GM18502 (cell line): Measurements from ENCODE around the gene ADRA2B.
"Not testable (repeated sequence)": the region's sequence is repeated elsewhere in the genome, so short reads cannot be mapped to it uniquely, and the experiment has no call there.

ENCODE experiments used
- ATAC-seq: cut with Tn5 transposase; IDR thresholded peaks from one replicate; pipeline ENCODE4 v1.9.1; 2021; ENCODE audit warnings: mild to moderate bottlenecking; ENCODE audit not compliant: unreplicated experiment, poor library complexity

Gene ADRA2B

DNA sequence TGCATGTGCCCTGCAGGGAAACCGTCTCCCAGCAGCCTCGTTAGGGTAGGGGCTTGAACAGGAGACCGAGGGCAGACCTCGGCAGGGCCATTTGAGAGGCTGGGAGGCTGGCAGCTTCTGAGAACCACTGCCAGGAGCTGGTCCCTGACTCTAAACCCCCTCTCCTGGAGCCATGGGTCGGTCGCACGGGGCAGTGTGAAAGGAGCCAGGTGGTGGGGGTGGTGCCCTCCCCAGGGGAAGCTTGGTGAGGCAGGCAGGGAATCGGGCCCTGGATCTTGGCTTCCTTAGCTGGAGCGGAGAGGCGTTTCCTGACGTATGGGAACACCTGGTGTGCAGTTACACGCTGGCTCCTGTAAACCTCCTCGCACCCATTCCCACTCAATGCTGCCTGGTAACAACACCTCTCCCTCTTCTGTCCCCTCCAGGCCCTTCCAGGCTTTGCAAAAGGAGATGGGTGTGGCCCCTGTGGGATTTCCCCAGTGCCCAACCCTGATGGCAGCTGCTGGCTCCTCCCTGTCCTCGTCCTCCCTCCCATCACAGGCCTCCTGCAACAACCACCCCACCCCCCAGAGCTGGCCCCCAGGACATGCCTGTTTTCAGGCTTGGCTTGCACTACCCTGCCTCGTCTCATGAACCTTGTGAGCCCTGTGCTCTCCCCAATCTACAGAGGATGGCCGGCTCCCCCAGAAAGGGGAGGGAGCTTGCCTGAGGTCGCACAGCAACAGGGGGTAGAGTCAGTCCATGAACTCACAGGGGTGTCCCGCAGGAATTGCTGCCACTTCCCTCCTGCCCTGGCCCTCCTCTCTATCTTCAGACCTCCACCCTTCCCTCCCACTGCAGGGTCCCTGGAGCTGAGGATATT lies 24.4 kb downstream of the ADRA2B start:
- ATAC-seq = no peak

DNA sequence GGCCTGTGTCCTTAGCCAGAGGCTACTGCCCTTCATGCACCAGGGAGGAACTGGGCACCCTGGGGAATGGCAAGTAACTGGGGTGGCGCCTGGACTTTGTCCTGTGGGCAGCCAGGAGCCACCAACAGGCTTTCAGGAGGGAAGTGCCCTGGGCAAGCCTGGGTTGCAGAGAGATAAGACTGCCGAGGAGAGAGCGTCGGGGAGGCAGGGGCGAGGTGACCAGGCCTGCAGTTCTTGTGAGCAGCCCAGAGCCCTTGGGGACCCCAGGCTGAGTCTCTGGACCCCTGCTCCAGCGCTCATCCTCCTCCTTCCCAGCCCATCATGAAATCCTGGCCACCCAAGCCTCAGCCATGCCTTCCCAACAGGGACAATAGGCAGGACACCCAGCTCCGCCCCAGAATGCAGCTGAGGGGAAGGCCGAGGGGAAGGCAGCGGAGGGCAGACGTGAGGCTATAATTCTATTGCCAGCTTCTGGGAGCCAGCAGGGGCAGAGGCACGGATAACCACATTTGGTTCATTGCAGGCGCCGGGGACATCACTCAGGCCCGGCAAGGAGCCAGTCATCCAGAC lies 25.1 kb downstream of the ADRA2B start:
- no peak for ATAC-seq

DNA sequence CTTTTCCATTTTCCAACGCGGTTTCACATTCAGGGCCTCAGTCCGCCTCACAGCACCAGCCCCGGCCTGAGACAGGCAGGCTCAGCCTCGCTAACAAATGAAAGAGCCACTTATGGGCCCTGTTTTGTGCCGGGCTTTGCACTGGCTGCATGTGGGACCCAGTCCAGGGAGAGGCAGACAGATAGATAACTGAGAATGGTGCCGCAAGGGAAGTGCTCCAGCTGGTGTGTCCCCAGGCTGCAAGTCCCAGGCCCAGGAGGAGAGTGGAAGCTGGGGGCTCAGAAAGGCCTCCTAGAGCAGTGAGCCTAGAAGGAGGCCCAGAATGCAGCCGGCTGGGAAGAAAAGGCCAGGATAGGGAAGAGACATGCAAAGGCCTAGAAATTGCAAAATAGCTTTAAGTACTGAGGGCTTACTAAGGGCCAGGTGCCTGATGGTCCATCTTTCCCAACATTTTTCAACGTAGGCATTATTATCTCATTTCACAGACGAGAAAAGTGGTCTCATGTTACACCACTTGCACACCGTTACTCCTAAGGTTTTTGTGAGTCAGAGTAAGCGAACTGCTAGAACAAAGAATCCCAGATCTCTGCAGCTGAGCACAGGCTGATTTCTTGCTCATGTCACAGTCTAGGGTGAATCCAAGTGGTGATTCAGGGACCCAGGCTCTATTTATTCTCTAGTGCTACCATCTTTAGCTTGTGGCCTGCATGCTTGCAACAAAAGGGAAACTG lies 26.0 kb downstream of the ADRA2B start:
- ATAC-seq = no peak

DNA sequence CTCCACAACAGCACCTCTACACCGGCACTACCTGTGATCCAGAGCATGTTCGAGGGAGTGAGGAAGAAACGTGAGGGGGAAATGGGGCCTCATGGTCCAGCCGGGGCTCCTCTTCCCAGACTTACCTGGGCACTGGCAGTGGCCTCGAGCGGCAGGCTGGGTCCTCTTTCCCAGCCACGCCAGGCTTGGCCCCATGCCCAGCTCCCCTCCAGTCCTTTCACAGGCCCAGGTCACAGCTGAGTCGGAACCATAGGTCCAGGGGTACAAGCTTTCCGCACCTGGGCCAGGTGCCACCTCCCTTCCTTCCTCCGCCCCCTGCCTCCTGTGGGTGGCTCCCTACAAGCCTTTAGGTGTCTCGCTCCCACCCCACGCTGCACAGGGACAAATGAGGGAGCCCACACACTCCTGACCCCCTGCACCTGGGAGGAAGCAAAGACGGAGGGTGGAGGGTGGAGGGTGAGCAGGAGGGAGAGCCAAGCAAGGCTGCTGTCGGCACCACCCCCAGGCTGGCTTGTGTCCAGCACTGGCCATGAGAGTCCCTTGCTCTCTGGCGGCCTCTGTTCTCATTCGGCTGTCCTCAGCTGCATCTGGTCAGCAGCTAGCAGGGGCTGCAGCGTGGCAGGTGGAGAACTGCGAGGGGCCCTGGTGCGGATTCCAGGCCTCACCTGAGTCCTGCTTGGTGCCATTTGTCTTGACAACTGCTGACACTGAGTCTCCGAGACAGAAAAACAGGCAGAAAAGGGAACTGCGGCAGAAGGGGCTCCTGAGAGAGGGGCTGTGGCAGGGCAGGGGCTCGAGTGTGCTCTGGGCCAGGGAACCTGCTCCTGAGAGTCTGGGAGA lies 26.8 kb downstream of the ADRA2B start:
- ATAC-seq = no peak

DNA sequence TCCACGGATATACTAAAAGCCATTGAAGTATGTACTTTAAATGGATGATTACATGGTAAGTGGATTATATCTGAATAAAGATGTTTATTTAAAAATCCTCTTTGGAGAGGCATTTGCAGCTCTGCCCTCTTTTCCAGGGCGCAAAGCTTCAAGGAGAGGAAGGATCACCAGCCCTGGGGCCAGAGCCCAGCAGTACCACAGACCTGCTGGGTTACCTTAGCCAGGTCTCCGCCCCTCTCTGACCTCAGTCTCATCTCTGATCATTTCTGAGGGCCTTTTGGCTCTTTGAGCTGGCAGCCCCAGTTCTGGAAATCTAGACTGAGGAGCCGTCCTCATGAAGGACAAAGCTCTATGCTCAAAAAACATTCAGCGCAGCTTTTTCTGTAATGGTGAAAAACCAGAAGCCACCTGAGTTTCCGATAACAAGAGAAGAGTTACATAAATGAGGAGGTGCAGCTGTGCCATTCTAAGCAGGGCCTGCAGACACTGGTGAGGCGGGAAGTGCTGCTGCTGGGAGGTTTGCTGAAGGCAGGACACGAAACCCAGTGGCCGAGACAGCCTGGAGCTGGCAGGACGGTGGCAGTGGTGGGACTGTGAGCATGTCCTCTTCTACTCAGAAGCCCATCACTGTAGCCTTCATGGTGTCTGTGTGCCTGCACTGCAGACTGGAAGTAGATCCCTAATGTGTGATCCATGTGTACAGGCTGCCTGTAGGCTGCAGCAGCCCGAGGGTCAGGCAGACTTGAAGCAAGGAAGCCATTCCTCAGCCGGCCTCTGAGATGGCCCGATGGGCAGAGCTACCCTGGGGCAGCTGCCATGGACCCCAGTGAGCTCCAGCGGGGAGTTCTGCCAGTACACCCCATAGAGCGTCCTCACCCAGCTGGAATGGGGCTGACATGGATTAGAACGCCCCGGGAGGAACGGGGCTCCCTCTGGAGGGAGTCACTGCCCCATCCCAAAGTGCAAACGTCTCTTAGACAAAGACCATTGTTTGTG lies 27.7 kb downstream of the ADRA2B start:
- ATAC-seq = no peak

DNA sequence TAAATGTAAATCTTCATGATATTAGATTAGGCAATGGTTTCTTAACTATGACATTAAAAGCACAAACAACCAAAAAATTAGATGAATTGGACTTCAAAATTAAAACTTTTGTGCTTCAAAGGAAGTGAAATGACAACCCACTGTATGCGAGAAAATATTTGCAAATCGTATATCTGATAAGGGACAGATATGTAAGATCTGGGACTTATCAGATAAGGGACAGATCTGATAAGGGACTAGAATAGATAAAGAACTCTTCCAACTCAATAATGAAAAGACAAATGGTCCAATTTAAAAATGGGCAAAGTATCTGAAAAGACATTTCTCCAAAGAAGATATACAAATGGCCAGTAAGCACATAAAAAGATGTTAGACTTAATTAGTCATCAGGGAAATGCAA lies 29.2 kb downstream of the ADRA2B start:
- no peak for ATAC-seq

DNA sequence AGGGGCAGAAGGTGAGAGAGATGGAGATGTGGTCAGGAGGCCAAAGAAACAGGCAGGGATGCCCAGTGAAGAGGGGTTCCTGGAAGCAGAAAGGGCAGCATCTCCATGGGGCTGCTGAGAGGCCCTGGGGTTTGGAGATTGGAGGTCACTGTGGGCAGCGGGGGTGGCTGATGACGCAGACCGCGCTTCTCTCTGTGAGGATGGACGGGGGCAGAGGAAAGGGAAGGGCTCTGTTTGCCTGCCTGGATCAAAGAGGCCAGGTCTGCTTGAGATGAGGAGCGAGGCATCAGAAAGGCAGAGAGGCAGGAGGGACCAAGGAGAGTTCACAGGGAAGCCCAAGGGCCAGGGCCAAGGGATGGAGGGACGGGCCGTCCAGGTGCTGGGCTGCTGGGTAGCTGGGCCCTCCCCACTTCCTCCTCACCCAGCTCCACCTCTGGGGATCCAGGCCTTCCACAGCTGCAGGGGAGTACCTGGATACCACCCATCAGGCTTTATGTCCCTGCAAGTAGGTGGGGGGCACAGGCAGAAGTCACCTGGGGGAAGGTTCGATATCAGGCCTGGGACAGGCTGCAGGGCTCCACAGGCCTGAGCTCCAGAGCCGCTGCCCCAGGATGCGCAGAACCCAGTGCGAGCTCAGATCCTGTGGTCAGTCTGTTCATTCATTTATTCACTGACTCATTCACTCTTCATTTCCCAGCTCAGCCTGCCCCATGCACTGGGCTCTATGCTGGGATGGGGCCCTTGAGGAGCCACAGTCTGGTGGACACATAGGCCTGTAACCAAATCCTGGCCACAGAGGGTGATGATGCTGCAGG lies 30.6 kb downstream of the ADRA2B start:
- ATAC-seq = no peak

DNA sequence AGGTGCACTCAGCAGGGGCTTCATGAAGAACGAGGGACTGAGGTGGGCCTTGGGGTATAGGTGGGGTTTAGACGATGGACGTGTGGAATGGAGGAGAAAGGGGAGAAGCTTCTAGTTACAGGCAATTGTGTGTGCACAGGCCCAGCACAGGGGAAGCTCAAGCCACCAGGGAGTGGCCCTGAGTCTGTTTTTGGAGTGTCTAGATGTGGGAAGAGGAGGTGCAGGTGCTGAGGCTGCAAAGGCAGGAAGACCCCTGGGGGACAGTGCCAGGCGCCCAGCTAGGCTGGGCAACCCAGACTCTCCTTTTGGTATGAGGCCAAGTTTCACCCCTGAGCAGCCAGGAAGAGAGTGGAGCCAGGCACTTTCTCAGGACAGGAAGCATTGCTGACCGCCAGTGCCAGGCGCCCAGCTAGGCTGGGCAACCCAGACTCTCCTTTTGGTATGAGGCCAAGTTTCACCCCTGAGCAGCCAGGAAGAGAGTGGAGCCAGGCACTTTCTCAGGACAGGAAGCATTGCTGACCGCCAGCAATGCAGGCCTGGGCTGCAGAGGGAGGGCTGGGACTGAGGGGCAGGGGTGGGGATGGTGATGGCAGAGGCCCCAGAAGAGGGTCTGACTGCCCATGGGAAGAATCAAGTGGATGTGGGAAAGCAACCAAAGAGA lies 31.4 kb downstream of the ADRA2B start:
- ATAC-seq = not testable (repeated sequence)

DNA sequence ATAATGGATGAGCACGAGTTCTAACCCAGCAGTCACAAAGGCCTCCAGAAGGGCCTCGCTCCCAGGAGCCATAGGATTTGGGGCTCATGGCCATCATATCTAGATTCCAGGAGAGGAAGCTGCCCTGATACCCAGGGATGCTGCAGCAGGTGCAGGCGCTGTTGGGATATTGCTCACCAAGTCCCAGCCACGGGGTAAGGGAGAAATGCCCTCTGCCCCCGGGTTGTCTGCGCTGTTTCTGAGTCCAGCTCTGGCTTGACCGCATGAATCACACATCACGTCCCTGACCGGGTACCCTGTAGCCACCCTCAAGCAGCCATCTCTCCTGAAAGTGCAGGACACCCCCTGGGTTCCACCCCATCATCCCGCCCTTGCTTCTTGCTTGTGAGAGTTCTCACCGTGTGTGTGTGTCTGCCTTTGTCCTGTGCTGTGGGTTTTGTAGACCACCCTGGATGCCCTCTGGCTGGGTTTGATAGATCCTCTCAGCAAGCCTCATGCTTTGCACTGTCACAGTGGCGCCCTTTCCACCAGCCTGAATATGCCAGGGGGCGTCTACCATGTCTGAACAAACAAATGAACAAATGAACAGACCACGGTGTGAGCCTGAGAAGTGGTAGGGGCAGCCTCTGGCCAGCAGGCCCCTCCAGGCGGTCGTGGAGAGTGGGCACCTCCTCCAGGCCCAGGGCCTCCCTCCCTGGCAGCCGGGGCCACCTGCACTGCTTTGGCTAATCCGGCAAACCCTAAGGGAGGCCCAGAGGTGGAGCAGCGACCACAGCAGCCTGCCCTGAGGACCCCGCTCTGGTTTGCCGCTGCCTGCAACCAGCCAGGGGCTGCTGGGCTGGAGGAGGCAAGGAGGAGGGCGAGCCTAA lies 32.1 kb downstream of the ADRA2B start:
- no peak for ATAC-seq

DNA sequence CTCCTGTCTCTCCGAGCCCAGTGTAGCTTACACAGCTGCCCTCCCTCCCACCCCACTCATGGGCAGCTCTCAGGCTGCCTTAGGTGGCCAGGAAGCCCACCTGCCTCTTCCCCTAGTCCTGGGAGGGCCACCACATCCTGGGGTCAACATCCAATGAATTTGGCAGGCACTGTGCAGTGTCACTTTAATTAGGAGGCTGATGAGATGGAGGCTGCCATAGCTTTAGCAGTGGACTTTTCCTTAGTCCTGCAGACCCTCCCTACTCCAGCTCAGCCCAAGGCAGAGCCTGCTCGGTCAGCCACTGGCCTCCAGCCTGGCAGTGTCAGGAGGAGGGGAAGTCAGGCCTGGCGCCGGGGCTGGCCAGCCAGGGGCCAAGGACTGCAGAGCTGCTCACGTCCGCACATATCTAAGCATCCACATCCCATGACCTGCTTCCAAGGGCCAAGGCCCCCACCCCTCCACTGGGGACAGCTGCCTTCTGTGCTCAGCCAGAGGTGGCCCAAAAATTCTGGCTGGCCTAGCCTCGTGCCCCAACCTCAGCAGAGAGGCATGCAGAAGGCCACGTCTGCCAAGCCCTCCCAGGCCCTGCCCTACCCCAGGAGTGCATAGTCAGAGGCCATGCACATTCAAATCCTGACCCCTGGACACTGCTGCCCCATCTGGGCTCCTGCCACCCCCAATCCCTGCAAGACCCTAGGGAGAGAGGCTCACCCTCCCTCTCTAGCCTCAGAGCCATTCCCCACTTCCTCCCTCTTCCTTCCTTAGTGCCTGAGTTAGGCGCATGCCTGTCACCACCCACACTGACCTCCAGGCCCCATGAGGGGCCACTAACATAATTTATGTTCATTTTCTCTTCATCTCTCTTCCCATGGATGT lies 33.1 kb downstream of the ADRA2B start:
- no peak for ATAC-seq

DNA sequence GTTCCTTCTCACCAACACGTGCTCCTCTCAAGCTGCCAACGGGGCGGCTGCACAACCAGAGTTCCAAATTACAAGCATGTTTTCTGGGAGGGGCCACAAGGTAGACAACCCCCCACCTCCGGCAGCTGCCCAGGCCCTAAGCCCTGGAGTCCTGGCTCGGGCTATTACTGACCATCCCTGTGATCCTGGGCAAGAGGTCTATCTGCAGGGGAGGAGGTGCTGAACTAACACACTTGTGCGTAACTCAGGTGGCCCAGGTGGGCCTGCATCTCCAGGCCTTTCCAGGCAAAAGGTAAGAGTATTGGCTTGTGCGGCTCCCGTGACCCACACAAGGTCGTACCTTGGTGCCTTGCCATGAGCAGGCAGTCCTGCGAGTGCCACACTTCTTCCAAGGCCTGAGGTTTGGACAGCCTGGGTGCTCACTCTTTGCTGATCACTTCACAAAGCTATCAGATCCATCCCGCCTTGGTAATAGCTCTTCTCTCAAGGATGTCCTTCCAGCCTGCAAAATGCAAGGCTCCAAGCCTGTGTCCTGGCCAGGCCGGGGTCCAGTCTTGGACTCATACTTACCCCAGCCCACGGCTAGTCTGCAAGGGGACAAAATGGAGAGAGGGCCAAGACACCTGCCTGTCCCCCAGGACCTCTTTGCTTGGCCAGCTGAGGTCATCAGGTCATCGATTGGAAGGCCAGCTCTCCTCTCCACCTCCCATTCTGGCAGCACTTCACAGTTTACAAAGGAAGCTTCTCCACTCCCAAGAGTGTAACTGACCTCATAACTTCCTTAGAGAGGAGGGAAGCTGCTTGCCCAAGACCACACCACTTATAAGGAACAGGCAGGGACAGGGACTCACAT lies 33.9 kb downstream of the ADRA2B start:
- ATAC-seq = no peak

DNA sequence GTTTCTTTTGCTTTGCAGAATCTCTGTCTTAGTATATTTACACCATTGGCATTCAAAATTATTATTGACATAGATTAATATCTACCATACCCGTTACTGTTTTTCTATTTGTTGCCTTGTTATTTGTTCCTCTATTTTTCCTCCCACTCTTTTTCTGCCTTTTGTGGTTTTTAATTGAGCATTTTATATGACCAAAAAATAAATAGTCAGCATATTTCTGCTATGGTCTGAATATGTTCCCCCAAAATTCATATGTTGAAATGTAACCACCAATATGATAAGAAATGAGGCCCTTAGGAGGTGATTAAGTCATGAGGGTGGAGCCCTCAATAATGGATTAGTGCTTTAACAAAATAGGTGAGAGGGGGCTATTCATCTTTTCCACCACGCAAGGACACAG lies 35.3 kb downstream of the ADRA2B start:
- ATAC-seq = no peak

DNA sequence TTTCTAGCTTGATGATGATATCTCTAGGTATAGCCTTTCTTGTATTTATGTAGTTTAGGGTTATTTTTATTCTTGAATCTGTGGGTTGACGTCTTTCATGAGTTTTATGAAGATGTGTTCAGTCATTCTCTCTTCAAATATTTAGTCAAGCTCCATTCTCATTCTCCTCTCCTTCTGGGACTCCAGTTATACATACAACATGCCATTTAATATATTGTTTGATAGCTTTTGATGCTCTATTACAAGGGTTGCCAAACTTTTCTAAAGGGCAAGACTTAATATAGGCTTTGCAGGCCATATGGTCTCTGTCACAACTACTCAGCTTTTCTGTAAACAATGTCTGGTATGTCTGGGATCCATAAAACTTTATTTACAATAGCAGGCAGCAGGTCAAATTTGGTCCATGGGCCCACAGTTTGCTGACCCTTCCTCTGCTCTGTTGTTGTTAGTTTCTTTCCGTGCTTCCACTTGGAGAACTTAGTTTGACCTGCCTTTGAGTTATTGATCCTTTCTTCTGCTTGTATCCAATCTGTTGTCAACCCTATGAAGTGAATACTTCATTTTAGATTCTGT lies 41.1 kb downstream of the ADRA2B start:
- ATAC-seq = no peak

DNA sequence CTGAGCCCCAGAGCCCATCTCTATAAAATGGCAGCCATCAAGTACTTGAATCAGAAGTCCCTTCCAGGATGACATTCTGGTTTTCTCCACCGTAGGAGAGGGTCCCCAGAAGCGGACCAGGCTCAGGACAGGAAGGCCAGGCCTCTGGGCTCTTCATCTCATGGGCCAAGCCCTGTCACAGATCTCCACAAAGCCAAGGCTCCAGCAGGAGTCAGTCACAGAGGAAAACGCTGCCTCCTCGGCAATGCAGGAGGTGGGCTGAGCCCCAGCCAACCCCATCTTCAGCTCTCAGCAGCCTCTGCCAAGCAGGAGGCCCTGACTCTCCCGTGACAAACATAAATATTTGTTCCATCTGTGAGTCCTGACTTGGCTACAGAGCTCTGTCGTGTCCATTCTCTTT lies 42.2 kb downstream of the ADRA2B start:
- ATAC-seq = no peak
